HG03095 (cell line): Measurements from ENCODE around the gene HSPBAP1.
"Not testable (repeated sequence)": the region's sequence is repeated elsewhere in the genome, so short reads cannot be mapped to it uniquely, and the experiment has no call there.

Experiments
- ATAC-seq: cut with Tn5 transposase; IDR thresholded peaks from one replicate; pipeline ENCODE4 v1.9.1; 2021; ENCODE audit warnings: moderate library complexity; ENCODE audit not compliant: unreplicated experiment

HSPBAP1 gene

GRCh38 chr3:122785231-122785630, 8.4 kb downstream of the HSPBAP1 start:
- ATAC-seq = no peak

DNA sequence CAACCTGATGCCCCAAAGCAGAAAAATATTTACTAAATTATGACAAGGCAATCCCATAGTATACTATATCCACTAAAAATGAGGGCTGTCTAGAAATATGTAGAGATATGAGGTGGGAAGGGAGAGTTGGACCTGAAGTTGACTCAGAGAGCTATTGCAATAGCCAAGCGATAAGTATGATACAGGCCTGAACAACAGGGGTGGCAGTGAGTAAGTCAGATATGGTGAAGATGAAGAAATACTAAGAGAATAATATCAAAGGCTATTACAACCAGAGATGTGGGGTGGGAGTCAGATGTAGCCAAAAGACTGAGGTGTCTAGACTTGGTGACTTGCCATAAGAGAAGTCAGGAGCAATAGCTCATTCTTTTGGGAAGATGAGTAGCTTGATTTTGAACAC, 9.2 kb downstream of the HSPBAP1 start:
- no peak for ATAC-seq

GRCh38 chr3:122782804-122783203, 10.8 kb downstream of the HSPBAP1 start:
- no peak for ATAC-seq

GRCh38 chr3:122777563-122777962, 16.1 kb downstream of the HSPBAP1 start:
- ATAC-seq = no peak

- no peak for ATAC-seq
These were observed 16.8 kb downstream of the HSPBAP1 start for GRCh38 chr3:122776675-122777468.

- ATAC-seq = no peak
These were observed 19.1 kb downstream of the HSPBAP1 start for GRCh38 chr3:122774564-122774963.

- ATAC-seq = peak; percentile 65
These were observed 19.6 kb downstream of the HSPBAP1 start for GRCh38 chr3:122773944-122774509.

DNA sequence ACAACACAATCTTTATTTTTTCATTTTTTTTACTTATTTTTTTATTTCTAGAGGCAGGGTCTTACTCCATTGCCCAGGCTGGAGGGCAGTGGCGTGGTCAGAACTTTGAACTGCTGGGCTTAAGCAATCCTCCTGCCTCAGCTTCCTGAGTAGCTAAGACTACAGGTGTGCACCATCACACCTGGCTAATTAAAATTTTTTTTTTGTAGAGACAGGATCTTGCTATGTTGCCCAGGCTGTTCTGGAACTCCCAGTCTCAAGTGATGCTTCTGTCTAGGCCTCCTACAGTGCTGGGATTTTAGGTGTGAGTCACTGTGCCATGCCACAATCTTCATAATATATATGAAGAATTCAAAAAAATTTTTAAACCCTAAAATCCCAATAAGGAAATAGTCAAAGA, 20.8 kb downstream of the HSPBAP1 start:
- ATAC-seq = no peak

DNA sequence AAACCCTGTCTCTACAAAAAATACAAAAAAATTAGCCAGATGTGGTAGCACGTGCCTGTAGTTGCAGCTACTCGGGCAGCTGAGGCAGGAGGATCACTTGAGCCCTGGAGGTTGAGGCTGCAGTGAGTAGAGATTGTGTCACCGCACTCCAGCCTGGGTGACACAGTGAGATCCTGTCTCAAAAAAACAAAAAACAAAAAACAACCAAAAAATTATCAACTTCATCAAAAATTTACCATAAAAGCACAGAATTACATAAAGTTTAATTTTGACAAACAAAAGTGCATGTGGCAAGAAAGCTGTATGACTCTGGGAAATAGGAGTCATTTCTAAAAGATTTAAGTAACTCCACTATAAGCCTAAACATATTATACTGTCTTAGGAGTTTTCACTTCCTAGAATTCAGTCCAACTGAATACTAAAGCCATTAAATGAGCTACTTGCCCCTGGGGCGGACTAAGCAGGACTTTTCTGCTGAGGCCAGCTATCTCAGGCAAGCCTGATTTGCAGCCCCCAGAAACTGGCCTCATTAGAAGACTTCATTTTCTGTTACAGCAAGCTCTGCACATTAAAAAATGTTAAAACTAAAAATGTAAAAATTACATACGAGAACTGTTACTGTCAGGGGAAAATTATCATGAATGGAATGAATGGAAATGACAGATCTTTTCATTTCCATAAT, 23.0 kb downstream of the HSPBAP1 start:
- ATAC-seq = no peak

- no peak for ATAC-seq
These were observed 25.9 kb downstream of the HSPBAP1 start for GRCh38 chr3:122767540-122768372.

GRCh38 chr3:122766430-122766829, 27.2 kb downstream of the HSPBAP1 start:
- no peak for ATAC-seq

DNA sequence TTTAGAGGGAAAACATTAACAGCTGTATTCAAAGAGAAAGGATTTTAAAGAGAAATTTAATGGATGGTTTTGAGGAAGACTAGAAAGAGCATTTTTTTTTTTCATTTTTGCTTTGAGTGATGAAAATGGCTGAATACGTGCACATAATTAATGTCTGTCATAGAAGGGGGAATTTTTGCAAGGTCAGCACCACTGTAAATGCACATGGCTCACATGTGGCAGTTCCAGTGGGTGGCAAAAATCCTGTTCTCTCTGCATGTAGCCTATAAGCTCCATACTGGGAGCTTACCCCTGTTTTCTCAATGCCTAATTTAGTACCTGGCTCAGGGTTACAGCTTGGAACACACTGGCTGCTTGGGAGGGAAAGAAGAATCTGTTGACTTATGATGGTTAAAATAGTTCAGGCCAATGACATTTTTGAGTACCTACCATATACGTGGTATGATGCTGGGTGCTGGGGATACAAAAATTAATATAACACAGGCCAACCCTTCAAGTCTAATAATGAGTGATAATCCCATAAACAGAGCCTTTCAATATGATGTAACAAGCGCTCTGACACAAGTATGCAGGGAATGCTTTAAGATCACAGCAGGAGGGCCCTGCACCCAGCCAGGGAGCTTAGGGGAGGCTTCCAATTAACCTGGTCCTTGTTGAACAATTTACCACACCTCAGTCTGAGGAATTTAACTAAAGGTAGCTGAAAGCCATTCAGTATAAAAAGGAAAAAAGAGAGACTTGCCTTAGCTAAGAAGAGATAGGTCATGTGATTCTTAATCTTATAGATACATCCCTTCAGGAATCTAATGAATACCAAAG, 33.0 kb downstream of the HSPBAP1 start:
- ATAC-seq = no peak

DNA sequence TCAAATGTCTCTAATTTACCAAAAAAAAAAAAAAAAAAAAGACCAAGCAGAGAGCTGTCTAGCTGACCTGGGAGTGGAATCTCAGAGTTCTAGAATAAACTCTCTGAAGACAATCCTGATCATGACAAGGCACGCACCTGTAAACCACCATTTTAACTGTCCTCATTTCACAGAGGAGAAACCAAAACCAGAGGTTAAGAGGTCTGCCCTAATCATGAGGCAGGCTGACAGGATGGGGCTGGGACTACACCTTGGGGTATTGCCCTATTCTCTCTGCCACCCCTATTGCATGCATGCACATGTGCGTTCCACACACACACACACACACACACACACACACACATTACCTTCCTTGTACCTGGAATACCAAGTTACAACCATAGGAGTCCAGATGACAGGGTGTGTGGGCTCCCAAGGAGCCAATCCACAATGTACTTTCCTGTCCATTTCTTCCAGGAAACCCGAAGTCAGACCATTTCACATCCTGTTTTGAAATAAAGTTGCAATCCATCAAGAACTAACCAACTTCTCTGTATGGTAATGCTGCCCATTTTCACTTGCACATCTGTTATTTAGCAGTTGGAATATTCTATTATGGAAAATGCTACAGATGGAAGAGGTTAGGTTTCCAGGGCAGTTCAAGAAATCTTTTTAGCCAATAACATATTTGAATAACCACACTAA, 34.6 kb downstream of the HSPBAP1 start:
- no peak for ATAC-seq

GRCh38 chr3:122755491-122755890, 38.1 kb downstream of the HSPBAP1 start:
- no peak for ATAC-seq

DNA sequence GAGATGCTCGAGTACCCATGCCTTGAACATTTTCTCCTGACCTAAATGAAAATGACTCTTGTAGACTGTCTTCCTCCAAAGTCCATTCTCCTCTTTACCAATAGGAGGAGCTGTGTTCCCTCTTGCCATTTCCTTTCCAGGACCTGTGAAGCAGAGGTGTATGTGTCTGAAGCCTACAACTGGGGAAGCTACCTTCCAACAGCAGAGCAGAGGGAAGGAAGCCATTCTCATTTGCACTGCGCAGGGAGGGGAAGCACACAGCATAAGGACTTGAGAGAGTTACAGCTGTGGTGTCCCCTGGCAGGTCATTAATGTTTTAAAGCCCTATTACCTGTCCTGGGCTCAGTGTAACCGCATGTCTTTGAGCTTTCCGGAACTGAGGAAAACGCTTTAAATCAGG, 38.7 kb downstream of the HSPBAP1 start:
- ATAC-seq = no peak

GRCh38 chr3:122748347-122748746, 45.3 kb downstream of the HSPBAP1 start:
- ATAC-seq = no peak

- not testable (repeated sequence) for ATAC-seq
These were observed 46.3 kb downstream of the HSPBAP1 start for GRCh38 chr3:122747295-122747694.

- ATAC-seq = no peak
These were observed 48.1 kb downstream of the HSPBAP1 start for GRCh38 chr3:122745369-122746021.

DNA sequence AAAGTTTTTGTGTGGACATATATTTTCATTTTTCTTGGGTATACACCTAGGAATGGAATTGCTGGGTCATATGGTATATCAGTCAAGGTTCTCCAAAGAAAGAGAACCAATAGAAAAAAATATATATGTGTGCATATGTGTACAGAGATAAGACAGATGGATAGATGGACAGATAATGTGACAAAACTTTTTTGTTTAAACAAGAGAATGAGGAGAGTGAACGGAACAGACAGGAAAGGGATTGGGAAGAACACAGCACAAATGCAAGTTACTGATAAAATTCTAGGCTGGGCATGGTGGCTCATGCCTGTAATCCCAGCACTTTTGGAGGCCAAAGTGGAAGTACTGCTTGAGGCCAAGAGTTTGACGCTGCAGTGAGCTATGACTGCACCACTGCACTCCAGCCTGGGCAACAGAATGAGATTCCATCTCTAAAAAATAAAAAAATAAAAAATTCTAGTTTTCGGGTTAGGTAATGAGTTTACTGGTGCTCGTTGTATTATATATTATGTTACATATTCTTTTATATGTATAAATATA, 50.0 kb downstream of the HSPBAP1 start:
- ATAC-seq = no peak
